ES-I3 (cell line): ENCODE measurements around the gene CRYGS.
"Not testable (repeated sequence)": the region's sequence is repeated elsewhere in the genome, so short reads cannot be mapped to it uniquely, and the experiment has no call there.

Experiments used
- H3K36me3 ChIP-seq: 2 replicates; pipeline ENCODE4 v1.6.1; 2013; ENCODE audit warnings: mild to moderate bottlenecking, low read length, control low read depth, moderate library complexity; ENCODE audit not compliant: insufficient read depth
- H3K4me1 ChIP-seq: 2 replicates; pipeline ENCODE4 v1.6.1; 2013; ENCODE audit warnings: mild to moderate bottlenecking, control low read depth, low read length; ENCODE audit not compliant: insufficient read depth
- H3K9ac ChIP-seq: 2 replicates; pipeline ENCODE4 v1.6.1; 2013; ENCODE audit warnings: low read depth, mild to moderate bottlenecking, low read length, moderate library complexity
- H3K9me3 ChIP-seq: 2 replicates; pipeline ENCODE4 v1.6.1; 2013; ENCODE audit warnings: mild to moderate bottlenecking, low read length, moderate library complexity; ENCODE audit not compliant: control insufficient read depth, insufficient read depth

CRYGS gene

DNA sequence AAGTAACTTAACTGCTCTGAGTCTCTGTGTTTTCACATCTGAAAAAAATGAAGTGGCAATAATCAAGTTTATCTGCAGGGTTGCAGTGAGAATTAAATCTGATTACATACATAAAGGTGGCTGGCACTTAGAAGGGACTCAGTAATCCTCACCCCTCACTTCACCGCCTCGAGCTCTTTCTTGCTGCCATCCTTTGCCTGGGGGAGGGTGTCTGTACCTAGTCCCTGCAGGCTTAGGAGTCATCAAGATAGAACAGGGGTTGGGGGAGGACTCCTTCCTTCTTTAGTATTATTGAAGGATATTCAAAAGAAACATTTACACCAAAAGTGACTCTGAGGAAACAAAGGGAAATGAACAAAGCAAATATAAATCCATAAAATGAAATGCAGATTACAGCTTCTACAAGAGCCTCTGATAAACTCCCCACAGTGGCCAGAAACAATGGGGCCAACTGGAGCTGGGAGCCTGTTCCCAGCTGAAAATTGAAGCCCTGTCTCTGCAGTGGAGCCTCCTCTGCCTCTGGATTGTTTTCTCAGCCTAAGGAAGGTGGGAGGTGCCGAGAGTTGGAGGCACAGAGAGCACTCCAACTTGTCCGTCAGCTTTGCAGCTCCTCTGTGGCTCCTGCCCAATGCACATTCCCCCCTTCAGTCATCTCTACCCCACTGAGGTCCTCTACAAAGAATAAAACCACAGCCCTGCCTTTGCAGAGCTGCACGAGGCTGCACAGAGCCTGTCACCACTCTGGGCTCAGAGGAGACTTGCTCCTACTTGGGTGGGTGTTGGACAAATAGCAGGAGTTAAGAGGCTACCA lies 41.8 kb downstream of the CRYGS start:
- Histone ChIP-seq H3K9me3 (no peaks in the 10 kb centered on the region), H3K36me3 (no peaks in the 10 kb centered on the region), H3K4me1 (0 out of 2 replicates have a peak, but pooled peaks cover 3% of the 10 kb centered on the region), H3K9ac (no peak overlapping the region)

DNA sequence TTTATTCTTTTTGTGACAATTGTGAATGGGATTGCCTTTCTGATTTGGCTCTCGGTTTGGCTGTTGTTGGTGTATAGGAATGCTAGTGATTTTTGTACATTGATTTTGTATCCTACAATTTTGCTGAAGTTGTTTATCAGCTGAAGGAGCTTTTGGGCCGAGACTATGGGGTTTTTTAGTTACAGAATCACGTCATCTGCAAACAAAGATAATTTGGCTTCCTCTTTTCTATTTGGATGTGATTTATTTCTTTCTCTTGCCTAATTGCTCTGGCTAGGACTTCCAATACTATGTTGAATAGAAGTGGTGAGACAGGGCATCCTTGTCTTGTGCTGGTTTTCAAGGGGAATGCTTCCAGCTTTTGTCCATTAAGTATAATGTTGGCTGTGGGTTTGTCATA lies 44.2 kb downstream of the CRYGS start:
- not testable (repeated sequence) for H3K9ac ChIP-seq, H3K9me3 ChIP-seq, H3K36me3 ChIP-seq, H3K4me1 ChIP-seq

GRCh38 chr3:186498022-186498421 lies 46.2 kb downstream of the CRYGS start:
- not testable (repeated sequence) for H3K4me1 ChIP-seq, H3K9me3 ChIP-seq, H3K36me3 ChIP-seq, H3K9ac ChIP-seq

GRCh38 chr3:186497608-186498007 lies 46.6 kb downstream of the CRYGS start:
- Histone ChIP-seq H3K4me1 (0 out of 2 replicates have a peak, but pooled peaks cover 3% of the 10 kb centered on the region), H3K9me3 (no peaks in the 10 kb centered on the region), H3K9ac (no peak overlapping the region), H3K36me3 (no peaks in the 10 kb centered on the region)

- Histone ChIP-seq H3K4me1 (no peaks in the 10 kb centered on the region), H3K36me3 (no peaks in the 10 kb centered on the region), H3K9me3 (no peaks in the 10 kb centered on the region), H3K9ac (no peak overlapping the region)
Observed at GRCh38 chr3:186496635-186497034, 47.5 kb downstream of the CRYGS start.

- no peaks in the 10 kb centered on the region for H3K4me1 ChIP-seq
- H3K9me3 ChIP-seq = no peaks in the 10 kb centered on the region
Observed at GRCh38 chr3:186496016-186496415, 48.2 kb downstream of the CRYGS start.

GRCh38 chr3:186493525-186494255 lies 50.5 kb downstream of the CRYGS start:
- Histone ChIP-seq H3K9me3 (no peaks in the 10 kb centered on the region), H3K36me3 (no peaks in the 10 kb centered on the region), H3K9ac (no peak overlapping the region), H3K4me1 (no peaks in the 10 kb centered on the region)

More at GRCh38 chr3:186496016-186496415, 48.2 kb downstream of the CRYGS start:
- Histone ChIP-seq H3K36me3 (no peaks in the 10 kb centered on the region), H3K9ac (no peak overlapping the region)

DNA sequence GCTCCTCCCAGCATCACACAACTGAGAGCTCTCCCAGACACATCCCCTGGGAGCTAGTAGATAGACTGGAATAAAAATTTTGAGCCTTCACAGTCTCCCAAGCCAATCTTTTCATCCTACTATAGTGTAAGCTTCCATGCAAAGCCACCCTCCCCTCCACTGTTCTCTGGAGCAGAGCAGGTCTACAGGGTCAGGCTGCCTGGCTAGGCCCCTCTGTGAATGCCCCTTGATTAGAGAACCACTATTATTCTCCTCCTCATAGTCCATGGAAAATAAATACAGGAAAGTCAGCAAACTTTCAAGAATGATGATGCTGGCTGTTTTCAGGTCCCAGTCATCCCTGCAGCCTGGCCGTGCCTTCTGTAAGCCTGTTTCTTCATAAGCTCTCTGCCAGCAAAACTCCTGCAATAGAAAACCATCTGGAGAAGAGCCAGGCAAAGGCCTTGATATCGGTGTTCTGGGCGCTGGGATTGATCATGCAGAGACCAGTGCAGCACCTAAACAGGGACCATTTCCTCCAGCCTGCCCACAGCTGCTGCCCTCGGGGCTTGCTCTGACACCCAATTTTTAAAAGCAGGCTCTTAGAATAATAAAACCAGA lies 51.7 kb downstream of the CRYGS start:
- Histone ChIP-seq H3K4me1 (no peaks in the 10 kb centered on the region), H3K36me3 (no peaks in the 10 kb centered on the region), H3K9ac (no peak overlapping the region), H3K9me3 (no peaks in the 10 kb centered on the region)

DNA sequence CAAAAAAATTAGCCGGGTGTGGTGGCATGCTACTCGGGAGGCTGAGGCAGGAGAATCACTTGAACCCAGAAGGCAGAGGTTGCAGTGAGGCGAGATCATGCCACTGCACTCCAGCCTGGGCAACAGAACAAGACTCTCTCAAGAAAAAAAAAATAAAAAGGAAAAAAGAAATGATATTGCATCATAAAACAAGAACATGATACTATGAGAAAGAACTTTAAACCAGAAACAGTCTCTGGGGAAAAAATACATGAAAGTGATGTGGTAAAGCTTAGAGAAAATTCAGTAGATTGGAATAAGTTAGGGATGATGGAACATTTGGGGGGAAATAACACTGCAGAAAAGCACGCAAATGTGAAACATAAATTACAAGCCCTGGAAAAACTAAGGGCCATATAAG lies 54.7 kb downstream of the CRYGS start:
- Histone ChIP-seq H3K36me3 (no peaks in the 10 kb centered on the region), H3K9me3 (no peaks in the 10 kb centered on the region), H3K9ac (no peak overlapping the region), H3K4me1 (no peaks in the 10 kb centered on the region)
